GM21515 (cell line): ENCODE measurements around the gene IGFBP2.

Source experiments
- ATAC-seq: cut with Tn5 transposase; IDR thresholded peaks from one replicate; pipeline ENCODE4 v1.9.1; 2021; ENCODE audit not compliant: unreplicated experiment

IGFBP2 gene

GRCh38 chr2:216636551-216637450, 3.6 kb downstream of the IGFBP2 start:
- no peak for ATAC-seq

GRCh38 chr2:216637472-216637871, 4.3 kb downstream of the IGFBP2 start:
- ATAC-seq: no peak

- ATAC-seq: no peak
These were observed 10.9 kb downstream of the IGFBP2 start for GRCh38 chr2:216643986-216644659.

- ATAC-seq: no peak
These were observed 11.8 kb downstream of the IGFBP2 start for GRCh38 chr2:216644842-216645635.

- ATAC-seq: no peak
These were observed 12.4 kb downstream of the IGFBP2 start for GRCh38 chr2:216645636-216645950.

GRCh38 chr2:216646116-216646515, 12.9 kb downstream of the IGFBP2 start:
- ATAC-seq: no peak

- no peak for ATAC-seq
These were observed 14.9 kb downstream of the IGFBP2 start for GRCh38 chr2:216648105-216648504.

- no peak for ATAC-seq
These were observed 16.4 kb downstream of the IGFBP2 start for GRCh38 chr2:216649574-216649973.

GRCh38 chr2:216650626-216651257, 17.5 kb downstream of the IGFBP2 start:
- no peak for ATAC-seq

- ATAC-seq: no peak
These were observed 18.2 kb downstream of the IGFBP2 start for GRCh38 chr2:216651351-216651881.

- ATAC-seq: no peak
These were observed 19.3 kb downstream of the IGFBP2 start for GRCh38 chr2:216652566-216652965.

- no peak for ATAC-seq
These were observed 20.0 kb downstream of the IGFBP2 start for GRCh38 chr2:216653093-216653799.

GRCh38 chr2:216653931-216654365, 20.7 kb downstream of the IGFBP2 start:
- no peak for ATAC-seq

- no peak for ATAC-seq
These were observed 21.4 kb downstream of the IGFBP2 start for GRCh38 chr2:216654528-216655052.

GRCh38 chr2:216657086-216657855, 24.1 kb downstream of the IGFBP2 start:
- no peak for ATAC-seq

- ATAC-seq: no peak
These were observed 24.8 kb downstream of the IGFBP2 start for GRCh38 chr2:216657980-216658379.

- ATAC-seq: no peak
These were observed 25.5 kb downstream of the IGFBP2 start for GRCh38 chr2:216658757-216659156.

- ATAC-seq: no peak
These were observed 26.1 kb downstream of the IGFBP2 start for GRCh38 chr2:216659276-216659675.

GRCh38 chr2:216660496-216660895, 27.3 kb downstream of the IGFBP2 start:
- no peak for ATAC-seq
